ENCODE results near the gene PHLDB1. TPM values are rescaled to one million over a fixed set of nuclear protein-coding genes. Genes with fewer than 3 reads are reported as not detected.

Gene PHLDB1
- total RNA-seq, 1 experiment from 2014 or later = 48.7 TPM

GRCh38 chr11:118706546-118706825 is 99.1 kb downstream of the PHLDB1 start:
- DNase-seq (ENCODE audit: low spot score) = no peak
- no peak overlapping the region for H3K4me3 ChIP-seq (ENCODE audit: low read depth, low read length, poor library complexity, severe bottlenecking)
- H3K9me3 ChIP-seq (ENCODE audit: low read depth, low read length, poor library complexity, severe bottlenecking) = no peaks in the 10 kb centered on the region
- CTCF ChIA-PET = no interaction called here
- POLR2A ChIA-PET (ENCODE audit: low non-redundant PET) = no interaction called here
- no TSS peak for BruUV-seq (replicated peaks)
- intact Hi-C loops (cut with micrococcal nuclease; ENCODE audit: unreplicated experiment) = no loop called here
- peaks cover 10% of the 10 kb centered on the region for H3K4me1 ChIP-seq (ENCODE audit: insufficient read depth, low read length, poor library complexity, severe bottlenecking)
- TF ChIP-seq EZH2 (IDR thresholded peaks at IDR 0.05; ENCODE audit: borderline replicate concordance, low read depth, low read length, poor library complexity, severe bottlenecking) = no peak
- no peak for TF ChIP-seq CTCF (conservative IDR thresholded peaks at IDR 0.05; ENCODE audit: low read depth, low read length)
- no peaks in the 10 kb centered on the region for H3K27me3 ChIP-seq (replicated peaks; ENCODE audit: insufficient read depth, low read depth, low read length, poor library complexity)
- no peak overlapping the region for H3K27ac ChIP-seq (ENCODE audit: low read depth, low read length, poor library complexity, severe bottlenecking)
- H3K36me3 ChIP-seq (ENCODE audit: insufficient read depth, low read length, poor library complexity, severe bottlenecking) = no peaks in the 10 kb centered on the region

Small RNA genes lying within 50 kb of the gene (microRNA-seq; reads per million reads assigned to microRNA genes)
- gene MIR6716 = not detected

Other genes with a start within 250 kb of the PHLDB1 start
- 52.0 and 54.2 TPM in 2 replicates for gene UBE4A, start 248.0 kb upstream of the PHLDB1 start, total RNA-seq (2021)
- gene ATP5MG, start 206.0 kb upstream of the PHLDB1 start, total RNA-seq (2021) = 303 and 334 TPM in 2 replicates
- 116 and 121 TPM in 2 replicates for gene KMT2A, start 171.1 kb upstream of the PHLDB1 start, total RNA-seq (2021)
- gene TTC36, start 80.1 kb upstream of the PHLDB1 start, total RNA-seq (2021) = 0.39 and 1.1 TPM in 2 replicates
- gene TMEM25, start 76.4 kb upstream of the PHLDB1 start, total RNA-seq (2021) = 13.2 and 13.4 TPM in 2 replicates
- gene IFT46, start 41.7 kb upstream of the PHLDB1 start, total RNA-seq (2021) = 34.3 and 34.6 TPM in 2 replicates
- 217 and 220 TPM in 2 replicates for gene ARCN1, start 35.2 kb upstream of the PHLDB1 start, total RNA-seq (2021)
- not detected in 2 replicates for gene TREH, start 72.0 kb downstream of the PHLDB1 start, total RNA-seq (2021)
- 193 and 229 TPM in 2 replicates for gene DDX6, start 183.5 kb downstream of the PHLDB1 start, total RNA-seq (2021)

Measured in A673 (cell line).